ENCODE data around the gene BCKDHA. TPM values are rescaled to one million over a fixed set of nuclear protein-coding genes. Genes with fewer than 3 reads are reported as not detected.

Gene BCKDHA
- total RNA-seq, 1 experiment from 2014 or later: 17.7 TPM

- Histone ChIP-seq H3K27ac (ENCODE audit: low read depth, low read length) (no peak overlapping the region), H2AFZ (ENCODE audit: low read depth, low read length, poor library complexity, severe bottlenecking) (no peak overlapping the region), H4K20me1 (ENCODE audit: insufficient read depth) (no peaks in the 10 kb centered on the region), H3K9me3 (ENCODE audit: control insufficient read depth in 1 of 2, insufficient read depth in 1 of 2, low read depth in 1 of 2, low read length in 2 of 2) (no peaks in the 10 kb centered on the region), H3K36me3 (ENCODE audit: control insufficient read depth in 1 of 2, insufficient read depth in 2 of 2, low read length in 2 of 2) (peaks cover 0 to 17% of the 10 kb centered on the region in 2 experiments; a peak in 3 of 4 replicates), H3K4me2 (ENCODE audit: low read length) (no peak overlapping the region), H3K9me2 (ENCODE audit: insufficient read depth) (no peaks in the 10 kb centered on the region), H3K9ac (ENCODE audit: low read length) (no peak overlapping the region), H3K4me3 (replicated peaks in 1 of 2; ENCODE audit: low read depth in 1 of 2, low read length in 2 of 2) (no peak overlapping the region), H3K27me3 (ENCODE audit: insufficient read depth, low read length) (no peaks in the 10 kb centered on the region), H3K79me2 (ENCODE audit: insufficient read depth, low read length) (peaks cover 17% of the 10 kb centered on the region), H3K4me1 (ENCODE audit: control insufficient read depth in 1 of 2, insufficient read depth in 2 of 2, low read length in 2 of 2) (peaks cover 10 to 12% of the 10 kb centered on the region in 2 experiments)
- CTCF ChIA-PET: interaction anchor here (1.2 kb wide), 1 partner anchor 134 kb away, joined by 3 read pairs; no protein-coding TSS in a partner anchor
- intact Hi-C loops (cut with micrococcal nuclease): no loop called here
- POLR2A ChIA-PET: no interaction called here
- DNase-seq (ENCODE audit: low read depth, low spot score): no peak
- BruUV-seq (replicated peaks): no TSS peak
- RAD21 ChIA-PET (ENCODE audit: low non-redundant PET in 1 of 2, low total read pairs in 2 of 2, uncharacterized antibody in 2 of 2, unreplicated experiment in 2 of 2): no interaction called here
- TF ChIP-seq EZH2 (IDR thresholded peaks at IDR 0.05): no peak
- no peak for TF ChIP-seq ELF1 (IDR thresholded peaks at IDR 0.05; ENCODE audit: borderline replicate concordance, low read depth)
- no peak for TF ChIP-seq SIN3A (IDR thresholded peaks at IDR 0.05; ENCODE audit: low read depth)
- no peak for TF ChIP-seq FOSL1 (IDR thresholded peaks at IDR 0.05; ENCODE audit: low read depth)
- no peak for TF ChIP-seq MAX (IDR thresholded peaks at IDR 0.05)
- no peak for TF ChIP-seq POLR2AphosphoS5 (IDR thresholded peaks at IDR 0.05; ENCODE audit: low read depth, low read length)
- TF ChIP-seq EZH2phosphoT487 (IDR thresholded peaks at IDR 0.05; ENCODE audit: borderline replicate concordance): no peak
- TF ChIP-seq ATF3 (IDR thresholded peaks at IDR 0.05): no peak
- TF ChIP-seq POLR2A (IDR thresholded peaks at IDR 0.05; ENCODE audit: borderline replicate concordance, extremely low read depth, insufficient read depth, insufficient read length): no peak
- no peak for TF ChIP-seq SRF (IDR thresholded peaks at IDR 0.05; ENCODE audit: low read depth)
- TF ChIP-seq CTCF (IDR thresholded peaks at IDR 0.05 in 2 of 3, conservative IDR thresholded peaks at IDR 0.05 in 1 of 3; ENCODE audit: borderline replicate concordance in 1 of 3, insufficient read depth in 1 of 3, low read depth in 2 of 3, low read length in 2 of 3): no peak
- no peak for TF ChIP-seq JUND (IDR thresholded peaks at IDR 0.05)
- TF ChIP-seq RAD21 (IDR thresholded peaks at IDR 0.05; ENCODE audit: low read depth): no peak
- no peak for TF ChIP-seq ZBTB33 (IDR thresholded peaks at IDR 0.05; ENCODE audit: extremely low read depth, insufficient replicate concordance, low read length)
- no peak for TF ChIP-seq CBX3 (IDR thresholded peaks at IDR 0.05; ENCODE audit: low read depth)
- TF ChIP-seq YY1 (IDR thresholded peaks at IDR 0.05; ENCODE audit: extremely low read depth, insufficient replicate concordance, low read depth, low read length): no peak
- TF ChIP-seq EGR1 (IDR thresholded peaks at IDR 0.05; ENCODE audit: low read depth): no peak
- no peak for TF ChIP-seq CEBPB (IDR thresholded peaks at IDR 0.05; ENCODE audit: low read depth)
- TF ChIP-seq ZNF274 (IDR thresholded peaks at IDR 0.05; ENCODE audit: low read depth, low read length): no peak
- ATAC-seq: no peak
Observed at GRCh38 chr19:41436674-41436951, 39.0 kb downstream of the BCKDHA start.

Data from HCT116 (cell line).